ENCODE measurements around the gene INTS15.

DNA sequence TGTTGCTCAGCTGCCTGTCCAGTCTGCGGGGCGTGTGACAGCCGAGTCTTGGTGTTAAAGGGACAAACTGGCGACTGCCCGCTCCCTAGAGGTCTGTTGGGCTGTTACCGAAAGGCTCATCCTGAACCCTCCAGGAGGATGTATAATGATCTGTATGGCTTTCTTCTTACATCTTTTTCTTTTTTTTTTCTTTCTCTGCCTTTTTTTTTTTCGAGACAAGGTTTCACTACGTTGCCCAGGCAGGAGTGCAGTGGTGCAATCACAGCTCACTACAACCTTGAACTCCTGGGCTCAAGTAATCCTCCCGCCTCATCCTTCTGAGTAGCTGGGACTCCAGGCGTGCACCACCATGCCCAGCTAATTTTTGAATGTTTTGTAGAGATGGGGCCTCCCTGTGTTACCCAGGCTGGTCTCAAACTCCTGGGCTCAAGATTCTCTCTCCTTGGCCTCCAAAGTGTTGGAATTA lies 857 bp downstream of the INTS15 start:
- TF ChIP-seq, protein P1, sequence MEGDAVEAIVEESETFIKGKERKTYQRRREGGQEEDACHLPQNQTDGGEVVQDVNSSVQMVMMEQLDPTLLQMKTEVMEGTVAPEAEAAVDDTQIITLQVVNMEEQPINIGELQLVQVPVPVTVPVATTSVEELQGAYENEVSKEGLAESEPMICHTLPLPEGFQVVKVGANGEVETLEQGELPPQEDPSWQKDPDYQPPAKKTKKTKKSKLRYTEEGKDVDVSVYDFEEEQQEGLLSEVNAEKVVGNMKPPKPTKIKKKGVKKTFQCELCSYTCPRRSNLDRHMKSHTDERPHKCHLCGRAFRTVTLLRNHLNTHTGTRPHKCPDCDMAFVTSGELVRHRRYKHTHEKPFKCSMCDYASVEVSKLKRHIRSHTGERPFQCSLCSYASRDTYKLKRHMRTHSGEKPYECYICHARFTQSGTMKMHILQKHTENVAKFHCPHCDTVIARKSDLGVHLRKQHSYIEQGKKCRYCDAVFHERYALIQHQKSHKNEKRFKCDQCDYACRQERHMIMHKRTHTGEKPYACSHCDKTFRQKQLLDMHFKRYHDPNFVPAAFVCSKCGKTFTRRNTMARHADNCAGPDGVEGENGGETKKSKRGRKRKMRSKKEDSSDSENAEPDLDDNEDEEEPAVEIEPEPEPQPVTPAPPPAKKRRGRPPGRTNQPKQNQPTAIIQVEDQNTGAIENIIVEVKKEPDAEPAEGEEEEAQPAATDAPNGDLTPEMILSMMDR (IDR thresholded peaks at IDR 0.05; ENCODE audit: insufficient read depth, low read depth, low read length) = no peak
- no peak for TF ChIP-seq EZH2 (IDR thresholded peaks at IDR 0.05; ENCODE audit: insufficient read depth, low read length)

All from astrocyte (in vitro differentiated cells and primary cell).